GM23338 (cell line): ENCODE data around the gene PACS2. TPM values are rescaled to one million over a fixed set of nuclear protein-coding genes. Genes with fewer than 3 reads are reported as not detected.

Source experiments
- ATAC-seq: fragments of 200-7000 bp; cut with Tn5 transposase; 3 replicates; pipeline ENCODE4 v1.9.1; 2020
- DNase-seq: peaks from one replicate; pipeline ENCODE4 v3.0.0-alpha.2; 2015; ENCODE audit warnings: low spot score
- H2AFZ ChIP-seq: fragments of 200-600 bp; sonication (generic); 2 replicates; pipeline ENCODE4 v1.8.0; 2016; ENCODE audit warnings: antibody characterized with exemption, mild to moderate bottlenecking, moderate library complexity
- H3F3A ChIP-seq: fragments of 200-600 bp; sonication (generic); replicated peaks from 2 replicates; pipeline ENCODE4 v1.8.0; 2017; ENCODE audit warnings: antibody characterized with exemption, mixed run types, low read depth
- H3K27ac ChIP-seq: fragments of 200-600 bp; sonication (generic); 2 replicates; pipeline ENCODE4 v1.6.1; 2016; ENCODE audit warnings: low read depth
- H3K27me3 ChIP-seq: fragments of 200-600 bp; sonication (generic); 2 replicates; pipeline ENCODE4 v1.8.0; 2016; ENCODE audit warnings: mild to moderate bottlenecking, mixed run types, moderate library complexity; ENCODE audit not compliant: insufficient read depth
- H3K36me3 ChIP-seq: fragments of 200-600 bp; sonication (generic); 2 replicates; pipeline ENCODE4 v1.8.0; 2016; ENCODE audit warnings: mild to moderate bottlenecking; ENCODE audit not compliant: insufficient read depth
- H3K4me1 ChIP-seq: fragments of 200-600 bp; sonication (generic); 2 replicates; pipeline ENCODE4 v1.8.0; 2016; ENCODE audit warnings: mild to moderate bottlenecking, moderate library complexity; ENCODE audit not compliant: insufficient read depth
- H3K4me2 ChIP-seq: fragments of 200-600 bp; sonication (generic); 2 replicates; pipeline ENCODE4 v1.7.1; 2017; ENCODE audit warnings: mixed run types
- H3K4me3 ChIP-seq: fragments of 200-600 bp; sonication (generic); 2 replicates; pipeline ENCODE4 v1.6.1; 2016; ENCODE audit warnings: mixed run types
- H3K79me2 ChIP-seq: fragments of 200-600 bp; sonication (generic); replicated peaks from 2 replicates; pipeline ENCODE4 v1.8.0; 2017; ENCODE audit warnings: mild to moderate bottlenecking; ENCODE audit not compliant: insufficient read depth
- H3K9me2 ChIP-seq: fragments of 200-600 bp; sonication (generic); 2 replicates; pipeline ENCODE4 v1.8.0; 2017; ENCODE audit not compliant: insufficient read depth
- H4K20me1 ChIP-seq: fragments of 200-600 bp; sonication (generic); replicated peaks from 2 replicates; pipeline ENCODE4 v1.8.0; 2017; ENCODE audit warnings: mild to moderate bottlenecking; ENCODE audit not compliant: insufficient read depth
- H3K27ac Mint-ChIP-seq: 2 replicates; pipeline ENCODE4 v1.8.0; 2020; ENCODE audit warnings: inconsistent platforms, mild to moderate bottlenecking, moderate library complexity, mixed read lengths
- H3K27me3 Mint-ChIP-seq: 3 replicates; pipeline ENCODE4 v1.8.0; 2022; ENCODE audit warnings: low read depth, mild to moderate bottlenecking, moderate library complexity, mixed read lengths, inconsistent platforms; ENCODE audit not compliant: insufficient read depth, poor library complexity
- H3K36me3 Mint-ChIP-seq: 3 replicates; pipeline ENCODE4 v1.8.0; 2021; ENCODE audit warnings: low read depth, mild to moderate bottlenecking, inconsistent platforms, moderate library complexity, mixed read lengths
- H3K4me1 Mint-ChIP-seq: 3 replicates; pipeline ENCODE4 v1.8.0; 2020; ENCODE audit warnings: mild to moderate bottlenecking, inconsistent platforms, mixed read lengths
- H3K4me3 Mint-ChIP-seq: 3 replicates; pipeline ENCODE4 v1.8.0; 2021; ENCODE audit warnings: moderate library complexity, mild to moderate bottlenecking, inconsistent platforms, mixed read lengths
- H3K9me3 Mint-ChIP-seq: 3 replicates; pipeline ENCODE4 v1.8.0; 2020; ENCODE audit warnings: moderate library complexity, mild to moderate bottlenecking, inconsistent platforms, mixed read lengths
- CREB1 ChIP-seq: fragments of 250-450 bp; sonication (Bioruptor Pico); IDR thresholded peaks from 2 replicates; pipeline ENCODE4 v1.5.0; 2020; ENCODE audit warnings: low read depth, mild to moderate bottlenecking, moderate library complexity
- ETS1 ChIP-seq: IDR thresholded peaks from 2 replicates; pipeline ENCODE4 v1.6.1; 2016; ENCODE audit warnings: antibody characterized with exemption
- EZH2 ChIP-seq: fragments of 200-600 bp; sonication (generic); IDR thresholded peaks from one replicate; pipeline ENCODE4 v1.8.0; 2017; ENCODE audit warnings: antibody characterized with exemption, mild to moderate bottlenecking, low read depth; ENCODE audit not compliant: unreplicated experiment
- EZH2phosphoT487 ChIP-seq: fragments of 200-600 bp; sonication (generic); IDR thresholded peaks from one replicate; pipeline ENCODE4 v1.8.1; 2018; ENCODE audit warnings: antibody characterized with exemption; ENCODE audit not compliant: unreplicated experiment
- JUNB ChIP-seq: IDR thresholded peaks from one replicate; pipeline ENCODE4 v1.6.1; 2016; ENCODE audit warnings: antibody characterized with exemption; ENCODE audit not compliant: unreplicated experiment
- NANOG ChIP-seq: IDR thresholded peaks from 2 replicates; pipeline ENCODE4 v1.6.1; 2016; ENCODE audit warnings: antibody characterized with exemption, borderline replicate concordance
- POLR2AphosphoS5 ChIP-seq: IDR thresholded peaks from 2 replicates; pipeline ENCODE4 v1.6.1; 2016; ENCODE audit warnings: antibody characterized with exemption, low read depth
- REST ChIP-seq: IDR thresholded peaks from one replicate; pipeline ENCODE4 v1.6.1; 2018; ENCODE audit warnings: antibody characterized with exemption; ENCODE audit not compliant: unreplicated experiment
- STAT1 ChIP-seq: IDR thresholded peaks from one replicate; pipeline ENCODE4 v1.6.1; 2016; ENCODE audit warnings: antibody characterized with exemption; ENCODE audit not compliant: unreplicated experiment
- ZNF114 ChIP-seq: fragments of 250-450 bp; sonication (Bioruptor Pico); IDR thresholded peaks from 2 replicates; pipeline ENCODE4 v1.5.0; 2020; ENCODE audit warnings: mild to moderate bottlenecking, moderate library complexity
- ZNF331 ChIP-seq: fragments of 250-450 bp; sonication (Bioruptor Pico); IDR thresholded peaks from 2 replicates; pipeline ENCODE4 v1.5.0; 2020; ENCODE audit warnings: low read depth, mild to moderate bottlenecking, moderate library complexity
- polyA plus RNA-seq: library from polyadenylated mRNA; unstranded; fragments of >200 nt; fragmentation: Nextera tagmentation; extraction: Ambion mirVana; gene quantifications from 2 replicates; pipeline ENCODE4 v1.2.1, GENCODE V29; 2016
- total RNA-seq: library from RNA; depleted of rRNA; stranded (reverse); fragments of >200 nt; shearing (Covaris generic); gene quantifications from 2 replicates; pipeline ENCODE4 v1.2.3, GENCODE V29; 2014
- TF ChIP-seq, protein P1 (sequence below), 2 experiments: fragments of 200-600 bp in 1 of 2; sonication (generic) in 1 of 2; conservative IDR thresholded peaks; 2 replicates each; pipeline versions ENCODE4 v1.5.1 to v1.6.1; 2016 to 2017; ENCODE audit warnings: antibody characterized with exemption in 2 of 2, low read depth in 2 of 2, mild to moderate bottlenecking in 2 of 2, moderate library complexity in 1 of 2

PACS2 gene
- total and polyA plus RNA-seq, 2 experiments from 2014 or later: 22.5 to 79.0 TPM

DNA sequence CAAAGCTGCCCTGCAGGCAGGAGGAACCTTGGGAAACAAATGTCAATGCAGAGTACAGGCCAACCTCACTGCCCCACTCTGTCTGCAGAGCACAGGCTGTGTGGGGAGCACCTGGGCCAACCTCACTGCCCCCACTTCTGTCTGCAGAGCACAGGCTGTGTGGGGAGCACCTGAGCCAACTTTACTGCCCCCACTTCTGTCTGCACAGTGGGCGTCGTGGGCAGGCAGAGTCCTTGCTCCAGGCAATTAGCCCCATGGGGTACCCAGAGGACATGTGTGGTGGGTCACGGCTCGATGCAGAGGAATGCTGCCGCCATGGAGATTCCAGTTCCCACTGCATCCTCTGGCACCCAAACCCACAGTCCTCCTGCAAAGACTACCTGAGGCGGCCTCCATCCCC is 39.9 kb upstream of the PACS2 start (continued):
- TF ChIP-seq, protein P1, sequence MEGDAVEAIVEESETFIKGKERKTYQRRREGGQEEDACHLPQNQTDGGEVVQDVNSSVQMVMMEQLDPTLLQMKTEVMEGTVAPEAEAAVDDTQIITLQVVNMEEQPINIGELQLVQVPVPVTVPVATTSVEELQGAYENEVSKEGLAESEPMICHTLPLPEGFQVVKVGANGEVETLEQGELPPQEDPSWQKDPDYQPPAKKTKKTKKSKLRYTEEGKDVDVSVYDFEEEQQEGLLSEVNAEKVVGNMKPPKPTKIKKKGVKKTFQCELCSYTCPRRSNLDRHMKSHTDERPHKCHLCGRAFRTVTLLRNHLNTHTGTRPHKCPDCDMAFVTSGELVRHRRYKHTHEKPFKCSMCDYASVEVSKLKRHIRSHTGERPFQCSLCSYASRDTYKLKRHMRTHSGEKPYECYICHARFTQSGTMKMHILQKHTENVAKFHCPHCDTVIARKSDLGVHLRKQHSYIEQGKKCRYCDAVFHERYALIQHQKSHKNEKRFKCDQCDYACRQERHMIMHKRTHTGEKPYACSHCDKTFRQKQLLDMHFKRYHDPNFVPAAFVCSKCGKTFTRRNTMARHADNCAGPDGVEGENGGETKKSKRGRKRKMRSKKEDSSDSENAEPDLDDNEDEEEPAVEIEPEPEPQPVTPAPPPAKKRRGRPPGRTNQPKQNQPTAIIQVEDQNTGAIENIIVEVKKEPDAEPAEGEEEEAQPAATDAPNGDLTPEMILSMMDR (conservative IDR thresholded peaks at IDR 0.05; ENCODE audit: low read depth in 2 of 2): no peak
- TF ChIP-seq ETS1 (no peak), ZNF114 (no peak), JUNB (no peak), NANOG (no peak), REST (no peak), POLR2AphosphoS5 (no peak), EZH2phosphoT487 (no peak), ZNF331 (CRISPR knock-in tag) (no peak), EZH2 (no peak)

GRCh38 chr14:105275267-105275946 is 39.1 kb upstream of the PACS2 start:
- H3K4me1 Mint-ChIP-seq: peaks cover 3% of the 10 kb centered on the region; the same call in 2 of the 3 replicates
- TF ChIP-seq ZNF331 (CRISPR knock-in tag) (no peak), ZNF114 (no peak), POLR2AphosphoS5 (no peak), EZH2phosphoT487 (no peak), EZH2 (no peak), STAT1 (no peak), REST (no peak), JUNB (no peak), CREB1 (CRISPR knock-in tag) (no peak), NANOG (no peak)
- TF ChIP-seq, protein P1 (conservative IDR thresholded peaks at IDR 0.05; ENCODE audit: low read depth in 2 of 2): no peak

More at GRCh38 chr14:105275267-105275946, 39.1 kb upstream of the PACS2 start:
- no peak overlapping the region for H3K4me3 Mint-ChIP-seq
- no peak overlapping the region; the same call in 1 of the 2 replicates for H3K27ac Mint-ChIP-seq
- DNase-seq (no peak), ATAC-seq (peak; percentile 50)
- H3K27me3 Mint-ChIP-seq: peaks cover 5% of the 10 kb centered on the region
- Histone ChIP-seq H3K27ac (no peak overlapping the region; the same call in 1 of the 2 replicates), H3K9me2 (no peaks in the 10 kb centered on the region), H3K27me3 (no peaks in the 10 kb centered on the region), H3K4me1 (no peaks in the 10 kb centered on the region), H2AFZ (no peak overlapping the region), H3K4me3 (no peak overlapping the region), H3F3A (no peaks in the 10 kb centered on the region), H3K4me2 (no peak overlapping the region), H3K79me2 (peaks cover 7% of the 10 kb centered on the region), H4K20me1 (peaks cover 5% of the 10 kb centered on the region; the same call in 1 of the 2 replicates), H3K36me3 (no peaks in the 10 kb centered on the region)
- H3K36me3 Mint-ChIP-seq: no peaks in the 10 kb centered on the region; the same call in 2 of the 3 replicates
- no peaks in the 10 kb centered on the region for H3K9me3 Mint-ChIP-seq
